ENCODE measurements around the gene LMTK2.

DNA sequence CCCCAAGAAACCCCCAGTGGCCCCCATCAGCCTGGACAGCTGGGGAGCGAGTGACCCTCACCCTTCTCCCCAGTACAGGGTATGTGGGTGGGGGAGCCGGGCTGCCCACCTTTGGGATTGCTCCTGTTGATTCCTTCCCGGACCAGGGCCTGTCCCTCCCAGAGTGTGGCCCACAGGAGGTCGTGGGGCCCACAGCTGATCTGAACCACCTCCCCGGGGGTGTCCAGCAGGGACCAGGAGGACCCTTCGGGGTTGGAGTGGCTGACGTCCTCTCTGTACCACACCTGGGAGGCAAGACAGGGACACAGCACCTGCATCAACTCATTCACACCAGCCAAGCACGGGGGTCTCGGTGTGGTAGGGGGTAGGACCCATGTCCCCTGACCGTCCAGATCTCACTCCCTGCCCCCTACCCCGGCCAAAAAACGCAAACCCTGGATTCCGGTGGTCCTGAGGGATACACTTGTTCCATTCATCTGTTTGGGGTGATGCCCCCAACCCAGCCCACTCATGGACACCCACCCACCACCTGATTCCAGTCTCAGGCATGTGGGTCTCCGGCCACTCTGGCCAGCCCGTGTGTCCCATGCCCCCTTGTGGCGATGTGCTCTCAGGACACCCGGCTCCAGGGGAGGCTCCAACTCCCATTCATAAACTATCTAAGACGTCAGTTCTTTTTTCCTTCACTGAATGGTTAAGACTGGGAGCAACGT is 134.5 kb downstream of the LMTK2 start:
- TF ChIP-seq POLR2A (IDR thresholded peaks at IDR 0.05; ENCODE audit: low read length) = no peak
- no peak for TF ChIP-seq GATA1 (IDR thresholded peaks at IDR 0.05; ENCODE audit: low read depth, low read length)
